GM20000 (cell line): ENCODE measurements around the gene CCDC182.

Experiments
- DNase-seq: peaks from one replicate; pipeline ENCODE4 v3.0.0; 2012; ENCODE audit warnings: low spot score
- TF ChIP-seq, protein P1 (sequence below): IDR thresholded peaks from 2 replicates; pipeline ENCODE4 v1.5.1; 2012; ENCODE audit warnings: mild to moderate bottlenecking, control low read depth; ENCODE audit errors: extremely low read depth, missing control alignments

The CCDC182 gene

DNA sequence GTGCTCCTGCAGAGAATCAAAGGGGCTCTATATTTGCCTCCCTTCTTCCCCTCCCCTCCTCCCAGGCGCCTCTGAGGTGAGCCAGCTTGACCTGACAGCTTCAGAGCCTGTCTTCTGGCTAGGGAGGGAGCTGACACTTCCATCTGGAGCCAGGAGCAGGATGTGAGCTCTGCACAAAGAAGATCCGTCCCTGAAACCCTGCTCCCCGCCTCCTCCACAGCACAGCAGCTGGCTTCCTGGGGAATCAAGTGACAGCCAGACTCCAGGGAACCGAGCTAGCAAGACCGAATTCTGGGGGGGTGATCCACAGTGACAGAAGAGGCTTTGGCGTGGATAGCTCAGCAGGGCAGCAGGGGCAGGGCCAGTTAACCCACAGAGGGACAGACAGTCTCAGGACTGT, 37.2 kb downstream of the CCDC182 start:
- no peak for DNase-seq
- TF ChIP-seq, protein P1, sequence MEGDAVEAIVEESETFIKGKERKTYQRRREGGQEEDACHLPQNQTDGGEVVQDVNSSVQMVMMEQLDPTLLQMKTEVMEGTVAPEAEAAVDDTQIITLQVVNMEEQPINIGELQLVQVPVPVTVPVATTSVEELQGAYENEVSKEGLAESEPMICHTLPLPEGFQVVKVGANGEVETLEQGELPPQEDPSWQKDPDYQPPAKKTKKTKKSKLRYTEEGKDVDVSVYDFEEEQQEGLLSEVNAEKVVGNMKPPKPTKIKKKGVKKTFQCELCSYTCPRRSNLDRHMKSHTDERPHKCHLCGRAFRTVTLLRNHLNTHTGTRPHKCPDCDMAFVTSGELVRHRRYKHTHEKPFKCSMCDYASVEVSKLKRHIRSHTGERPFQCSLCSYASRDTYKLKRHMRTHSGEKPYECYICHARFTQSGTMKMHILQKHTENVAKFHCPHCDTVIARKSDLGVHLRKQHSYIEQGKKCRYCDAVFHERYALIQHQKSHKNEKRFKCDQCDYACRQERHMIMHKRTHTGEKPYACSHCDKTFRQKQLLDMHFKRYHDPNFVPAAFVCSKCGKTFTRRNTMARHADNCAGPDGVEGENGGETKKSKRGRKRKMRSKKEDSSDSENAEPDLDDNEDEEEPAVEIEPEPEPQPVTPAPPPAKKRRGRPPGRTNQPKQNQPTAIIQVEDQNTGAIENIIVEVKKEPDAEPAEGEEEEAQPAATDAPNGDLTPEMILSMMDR, result no peak

DNA sequence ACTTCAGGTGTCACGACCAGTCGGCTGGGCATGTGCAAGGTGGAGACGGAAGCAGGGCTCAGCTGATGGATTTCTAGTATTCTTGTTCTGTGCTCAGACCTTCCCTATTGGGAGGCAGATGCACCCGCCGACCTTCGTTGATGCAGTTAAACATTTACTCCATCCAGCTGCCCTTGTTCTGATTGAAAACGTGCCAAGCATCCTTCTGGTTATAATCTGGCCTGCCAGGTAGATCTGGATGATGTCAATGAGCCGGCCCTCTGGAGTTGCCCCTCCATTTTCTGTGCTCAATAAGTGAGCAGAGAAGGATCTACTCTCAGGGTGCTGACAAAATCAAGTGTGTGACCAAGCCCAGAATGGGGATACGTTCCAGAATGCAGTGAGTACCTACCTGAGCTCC, 38.3 kb downstream of the CCDC182 start:
- TF ChIP-seq, protein P1, result no peak
- DNase-seq, result no peak

- TF ChIP-seq, protein P1, result no peak
- no peak for DNase-seq
Observed at GRCh38 chr17:57705921-57706695, 39.0 kb downstream of the CCDC182 start.

DNA sequence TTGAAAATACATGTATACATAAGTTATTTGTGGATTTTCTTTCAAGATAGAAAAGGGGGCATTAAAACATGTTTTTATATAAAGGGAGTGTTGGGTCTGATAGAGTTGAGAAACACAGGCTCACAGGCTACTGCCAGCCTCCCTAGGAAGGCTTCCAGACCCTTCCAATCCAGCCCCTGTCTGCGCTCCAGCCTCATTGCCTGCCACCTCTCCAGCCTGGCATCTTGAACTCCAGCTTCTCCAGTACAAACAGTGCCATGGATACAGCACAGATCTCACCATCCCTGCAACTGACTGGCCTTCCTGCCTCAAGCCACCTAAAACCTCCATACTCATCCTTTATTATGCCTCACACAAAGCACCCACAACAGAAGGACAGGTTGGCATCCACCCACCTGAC, 40.7 kb downstream of the CCDC182 start:
- no peak for DNase-seq
- TF ChIP-seq, protein P1, result no peak

DNA sequence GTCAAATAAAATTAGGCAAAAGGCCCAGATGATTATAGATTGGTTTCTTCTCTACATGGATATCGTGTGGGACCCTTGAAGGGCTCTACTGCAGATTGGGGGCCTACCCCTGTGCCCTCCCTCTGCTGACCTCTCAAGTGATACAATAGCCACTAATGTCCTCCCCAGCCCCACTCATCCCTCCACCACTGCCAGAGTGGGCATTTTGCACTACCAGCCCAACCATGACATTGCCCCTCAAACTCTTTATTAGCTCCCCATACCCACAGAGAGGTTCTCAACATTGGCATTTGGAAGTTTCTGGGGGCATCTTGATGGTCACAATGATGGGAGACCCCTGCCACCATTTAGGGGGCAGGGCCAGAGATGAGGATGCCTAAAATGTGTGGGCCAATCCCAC, 41.8 kb downstream of the CCDC182 start:
- no peak for DNase-seq
- TF ChIP-seq, protein P1, result no peak

- TF ChIP-seq, protein P1, result no peak
- no peak for DNase-seq
Observed at GRCh38 chr17:57701124-57701523, 44.0 kb downstream of the CCDC182 start.

GRCh38 chr17:57699751-57700219, 45.3 kb downstream of the CCDC182 start:
- TF ChIP-seq, protein P1, result no peak
- no peak for DNase-seq
